Caco-2 (cell line): ENCODE data around the gene ENTR1. TPM values are rescaled to one million over a fixed set of nuclear protein-coding genes. Genes with fewer than 3 reads are reported as not detected.

Experiments
- BruUV-seq: library from RNA; stranded (reverse); fragments of 400-500 nt; replicated peaks from 2 replicates; lab custom pipeline; 2021; lab: Mats Ljungman, UMichigan
- CTCF ChIA-PET: fragments of 300-600 bp; sonication (Branson Sonifier 250); formaldehyde crosslinking; loops from one replicate; lab custom pipeline; 2022; ENCODE audit warnings: antibody characterized with exemption; lab: Charles Lee
- POLR2A ChIA-PET: fragments of 300-600 bp; sonication (Branson Sonifier 250); formaldehyde crosslinking; loops from one replicate; lab custom pipeline; 2022; ENCODE audit warnings: antibody characterized with exemption; lab: Charles Lee
- DNase-seq, 2 experiments: peaks; one replicate each; pipeline versions ENCODE4 v3.0.0 to v3.0.0-alpha.2; 2020 to 2022
- H3K27me3 ChIP-seq: replicated peaks from 2 replicates; pipeline ENCODE4 v1.6.0; 2011; ENCODE audit warnings: low read length; ENCODE audit not compliant: control insufficient read depth, insufficient read depth
- H3K36me3 ChIP-seq: 2 replicates; pipeline ENCODE4 v1.5.1; 2011; ENCODE audit warnings: low read length; ENCODE audit not compliant: control insufficient read depth, insufficient read depth
- H3K4me1 ChIP-seq: fragments of 250-450 bp; sonication (Bioruptor Pico); 2 replicates; pipeline ENCODE4 v1.5.1; 2020; ENCODE audit warnings: mild to moderate bottlenecking
- H3K4me3 ChIP-seq: 2 replicates; pipeline ENCODE4 v1.5.1; 2011; ENCODE audit warnings: low read depth, mild to moderate bottlenecking, control low read depth, low read length
- H3K9me3 ChIP-seq: fragments of 250-450 bp; sonication (Bioruptor Pico); 2 replicates; pipeline ENCODE4 v1.5.1; 2020; ENCODE audit warnings: mild to moderate bottlenecking, moderate library complexity
- H3K27ac Mint-ChIP-seq: one replicate; pipeline ENCODE4 v1.8.0; 2022; ENCODE audit warnings: mixed read lengths; ENCODE audit not compliant: unreplicated experiment
- H3K27me3 Mint-ChIP-seq: one replicate; pipeline ENCODE4 v1.8.0; 2022; ENCODE audit warnings: mixed read lengths; ENCODE audit not compliant: insufficient read depth, unreplicated experiment
- H3K36me3 Mint-ChIP-seq: one replicate; pipeline ENCODE4 v1.8.0; 2022; ENCODE audit warnings: mild to moderate bottlenecking, mixed read lengths; ENCODE audit not compliant: insufficient read depth, unreplicated experiment
- H3K4me1 Mint-ChIP-seq: one replicate; pipeline ENCODE4 v1.8.0; 2022; ENCODE audit warnings: low read depth, mixed read lengths; ENCODE audit not compliant: unreplicated experiment
- H3K4me3 Mint-ChIP-seq: one replicate; pipeline ENCODE4 v1.8.0; 2022; ENCODE audit warnings: mild to moderate bottlenecking, moderate library complexity, mixed read lengths; ENCODE audit not compliant: unreplicated experiment
- H3K9me3 Mint-ChIP-seq: one replicate; pipeline ENCODE4 v1.8.0; 2022; ENCODE audit warnings: mixed read lengths; ENCODE audit not compliant: unreplicated experiment
- CTCF ChIP-seq, 2 experiments: fragments of 200-600 bp in 1 of 2; IDR thresholded peaks; 1 replicate in 1 of 2; 2 replicates in 1 of 2; pipeline versions ENCODE4 v1.5.1 to v1.8.0; 2011 to 2022; ENCODE audit warnings: antibody characterized with exemption in 1 of 2, control low read depth in 1 of 2, inconsistent platforms in 1 of 2, low read depth in 1 of 2, low read length in 1 of 2, mild to moderate bottlenecking in 1 of 2, moderate library complexity in 1 of 2; ENCODE audit not compliant: insufficient read depth in 1 of 2, severe bottlenecking in 1 of 2, unreplicated experiment in 1 of 2
- intact Hi-C: fragments of 100-400 bp; cut with micrococcal nuclease; formaldehyde crosslinking; loops from one replicate; pipeline ENCODE4 v1.10.0; 2022; ENCODE audit not compliant: unreplicated experiment
- total RNA-seq: library from RNA; stranded (reverse); gene quantifications from 2 replicates; pipeline ENCODE4 v1.2.3, GENCODE V29; 2022

The ENTR1 gene
- total RNA-seq, 1 experiment from 2014 or later = 85.2 TPM

DNA sequence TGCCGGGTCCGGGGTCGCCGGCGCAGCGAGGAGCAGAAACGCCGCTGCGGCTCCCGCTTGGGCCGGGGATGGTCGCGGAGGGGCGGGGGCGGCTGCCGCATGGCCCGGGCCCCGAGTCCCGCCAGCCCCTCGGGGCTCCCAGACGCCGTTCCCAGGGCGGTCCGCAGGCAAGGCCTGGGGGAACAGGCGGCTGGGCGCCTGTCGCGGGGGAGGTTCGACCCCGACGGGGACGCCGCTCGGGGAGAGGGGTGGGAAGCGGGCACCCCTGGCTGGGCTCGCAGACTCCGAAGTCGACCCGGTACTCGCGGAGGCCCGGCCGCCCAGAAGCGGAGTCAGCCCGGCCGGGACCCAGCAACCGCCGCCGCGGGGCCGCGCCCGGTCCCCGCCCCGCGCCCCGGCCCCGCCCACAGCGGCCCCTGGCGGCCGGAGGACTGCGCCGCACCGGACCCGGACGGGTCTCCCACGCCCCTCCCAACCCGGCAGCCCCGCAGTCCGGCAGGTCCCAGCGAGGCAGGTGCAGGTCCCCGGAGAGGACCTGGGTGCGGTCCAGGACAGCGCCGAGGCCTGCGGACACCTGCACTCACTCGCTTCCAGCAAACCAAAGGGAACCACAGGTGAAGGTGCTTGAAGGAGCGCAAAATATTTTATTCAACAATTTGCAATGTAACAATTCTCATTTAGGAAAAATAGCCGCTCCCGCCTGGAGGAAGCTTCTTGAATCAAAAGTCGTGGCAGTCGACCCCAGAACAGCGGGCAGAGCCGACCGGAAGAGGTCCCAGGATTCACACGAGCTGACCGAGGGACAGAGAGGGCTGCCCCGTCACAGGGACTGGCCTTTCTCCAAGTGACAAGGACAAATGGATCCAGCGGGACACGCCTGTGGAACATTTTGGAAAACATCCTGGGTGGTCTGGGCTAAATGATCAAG lies 29.3 kb upstream of the ENTR1 start, which contains the start of gene INPP5E:
Gene INPP5E, minus strand, starts transcription at position 365 of the 928 bp plus-strand sequence. CDS start 426 bp downstream, outside the sequence.
- H3K27me3 ChIP-seq = no peaks in the 10 kb centered on the region
- Mint-ChIP-seq H3K4me3 (peak within 1 kb of the TSS; percentile 78), H3K27ac (peak within 1 kb of the TSS; percentile 48), H3K27me3 (no peaks in the 10 kb centered on the region), H3K9me3 (no peaks in the 10 kb centered on the region), H3K4me1 (peaks cover 7% of the 10 kb centered on the region), H3K36me3 (peaks cover 50% of the 10 kb centered on the region)
- BruUV-seq = no TSS peak
- POLR2A ChIA-PET = no interaction called here
- peaks cover 8% of the 10 kb centered on the region for H3K4me1 ChIP-seq
- H3K9me3 ChIP-seq = no peaks in the 10 kb centered on the region
- intact Hi-C loops = no loop called here
- peak; percentile 81 to 96 for DNase-seq
- peak; percentile 57 for TF ChIP-seq CTCF (IDR thresholded peaks at IDR 0.05; ENCODE audit: insufficient read depth in 1 of 2, low read depth in 1 of 2, low read length in 1 of 2, severe bottlenecking in 1 of 2, unreplicated experiment in 1 of 2)
- H3K4me3 ChIP-seq = peak within 1 kb of the TSS; percentile 96
- peaks cover 1% of the 10 kb centered on the region; the same call in 1 of the 2 replicates for H3K36me3 ChIP-seq
- CTCF ChIA-PET = no interaction called here

GRCh38 chr9:136438548-136439480 lies 28.4 kb upstream of the ENTR1 start:
- Mint-ChIP-seq H3K9me3 (no peaks in the 10 kb centered on the region), H3K4me1 (peaks cover 7% of the 10 kb centered on the region), H3K27me3 (no peaks in the 10 kb centered on the region), H3K36me3 (peaks cover 41% of the 10 kb centered on the region), H3K27ac (peak overlapping the region; percentile 48), H3K4me3 (peak overlapping the region; percentile 78)
- intact Hi-C loops = no loop called here
- POLR2A ChIA-PET = no interaction called here
- CTCF ChIA-PET = interaction anchor here (0.7 to 1.1 kb wide), 4 partner anchors 27 to 76 kb away, joined by 4 to 5 read pairs (median 4); partner anchors contain the start of gene DNLZ
- Histone ChIP-seq H3K9me3 (no peaks in the 10 kb centered on the region), H3K36me3 (0 out of 2 replicates have a peak, but pooled peaks cover 1% of the 10 kb centered on the region), H3K27me3 (no peaks in the 10 kb centered on the region), H3K4me3 (peak overlapping the region; percentile 96), H3K4me1 (peaks cover 8% of the 10 kb centered on the region)
- TF ChIP-seq CTCF (IDR thresholded peaks at IDR 0.05; ENCODE audit: insufficient read depth in 1 of 2, low read depth in 1 of 2, low read length in 1 of 2, severe bottlenecking in 1 of 2, unreplicated experiment in 1 of 2) = no peak
- BruUV-seq = no TSS peak
- DNase-seq = peak in 1 of 2 experiments; percentile 60
